Iris pigment epithelial cell (primary cell): Measurements from ENCODE around the gene HNRNPLL.
"Not testable (repeated sequence)": the region's sequence is repeated elsewhere in the genome, so short reads cannot be mapped to it uniquely, and the experiment has no call there.

Experiments
- DNase-seq: peaks from one replicate; pipeline ENCODE4 v3.0.0-alpha.2; 2011; ENCODE audit warnings: low read depth

The HNRNPLL gene

DNA sequence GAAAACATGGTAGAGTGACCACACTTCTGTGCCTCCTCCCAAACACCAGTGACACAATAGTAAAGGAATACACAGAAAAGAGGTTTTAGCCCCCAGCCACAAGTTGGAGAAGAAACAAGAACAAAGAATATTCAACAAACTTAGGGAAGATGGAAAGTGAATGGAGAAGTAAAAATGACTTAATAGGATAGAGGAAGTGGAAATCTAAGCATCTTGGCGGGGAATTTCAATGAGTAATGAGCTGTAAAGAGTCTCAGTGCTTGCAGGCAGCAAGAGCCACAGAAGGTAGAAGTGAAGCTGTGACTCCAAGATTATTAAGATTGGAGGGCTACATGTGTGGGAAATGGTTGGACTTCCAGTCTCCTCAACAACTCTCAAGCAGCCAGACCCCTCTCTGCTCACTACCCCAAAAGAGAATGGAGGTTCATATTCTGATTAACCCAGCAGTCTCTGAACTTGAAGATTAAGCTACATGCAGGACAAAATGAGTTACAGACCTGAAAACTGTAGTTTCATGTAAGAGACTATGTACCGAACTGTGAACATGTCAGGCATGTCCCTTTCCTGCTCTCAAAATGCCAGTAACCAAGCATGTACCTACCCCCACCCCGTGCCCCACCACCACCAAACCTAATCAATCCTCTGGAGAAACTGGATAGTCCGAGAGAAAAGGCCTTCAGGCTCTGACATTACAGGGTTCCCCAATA lies 16.9 kb upstream of the HNRNPLL start:
- peak; percentile 54 for DNase-seq

- DNase-seq: no peak
Measured at GRCh38 chr2:38617301-38617700, 14.6 kb upstream of the HNRNPLL start.

DNA sequence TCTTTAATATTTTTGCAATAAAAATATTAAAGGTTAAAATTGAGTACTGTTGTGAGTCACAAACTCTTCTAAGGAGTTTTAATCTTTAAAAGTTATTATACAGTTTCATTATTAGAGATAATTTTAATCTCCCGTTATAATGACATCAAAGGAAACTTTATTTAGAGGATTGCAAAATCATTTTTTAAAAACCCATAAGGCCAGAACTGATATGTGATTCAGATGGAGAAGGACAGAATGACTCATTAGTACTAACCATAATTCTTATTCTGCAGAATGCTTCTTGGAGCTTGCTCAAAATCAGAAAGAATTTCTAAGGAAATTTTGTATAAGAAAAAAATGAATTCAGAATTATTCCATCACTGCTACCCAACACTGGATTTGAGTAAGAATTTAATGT lies 12.5 kb upstream of the HNRNPLL start:
- peak; percentile 76 for DNase-seq

DNA sequence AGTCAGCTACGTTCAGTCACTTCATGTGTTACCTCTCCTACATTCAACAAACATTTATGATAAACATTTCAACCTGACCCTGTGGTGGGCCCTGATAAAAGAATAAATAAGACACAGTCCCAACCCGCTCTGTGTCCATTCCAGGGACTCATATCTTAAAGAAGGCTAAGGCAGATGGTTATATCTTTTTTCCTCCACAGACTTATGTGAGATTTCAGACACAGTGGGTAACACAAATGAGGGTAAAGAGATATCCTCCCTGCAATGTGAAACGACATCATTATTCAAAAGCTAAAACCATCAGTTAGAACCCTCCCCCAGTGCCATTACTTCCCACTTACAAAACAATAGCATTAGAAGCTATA lies 11.1 kb upstream of the HNRNPLL start:
- DNase-seq: no peak

DNA sequence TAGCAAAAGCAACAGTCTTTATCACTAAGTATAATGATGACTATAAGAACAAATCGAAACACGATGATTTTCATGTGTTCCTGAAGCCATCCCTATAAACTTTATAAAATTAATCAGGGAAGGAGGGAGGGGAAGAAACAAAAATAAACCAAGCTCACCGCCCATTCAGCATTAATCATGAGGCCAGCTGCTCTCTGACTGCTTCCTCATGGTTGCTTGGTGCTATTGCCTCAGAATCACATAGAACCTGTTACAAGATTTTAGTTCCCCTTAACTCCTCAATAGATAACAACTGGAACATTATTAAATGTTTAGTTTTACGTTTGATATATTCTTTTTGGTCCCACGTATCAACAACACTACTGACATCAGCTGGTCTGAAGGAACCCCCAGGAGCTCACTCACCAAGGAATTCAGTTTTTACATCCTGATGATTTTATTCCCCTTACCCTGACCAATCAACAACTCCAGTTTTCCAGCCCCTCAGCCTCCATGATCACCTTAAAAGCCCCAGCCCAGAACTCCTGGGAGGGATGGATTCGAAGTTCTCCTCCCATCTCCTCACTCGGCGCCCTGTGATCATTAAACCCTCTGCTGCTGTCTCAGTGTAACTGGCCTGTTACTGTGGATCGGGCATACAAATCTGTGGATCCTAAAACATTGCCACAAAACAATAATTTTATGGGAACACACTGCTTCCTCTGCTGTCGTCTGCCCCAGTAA lies 10.6 kb upstream of the HNRNPLL start:
- DNase-seq: peak; percentile 47

DNA sequence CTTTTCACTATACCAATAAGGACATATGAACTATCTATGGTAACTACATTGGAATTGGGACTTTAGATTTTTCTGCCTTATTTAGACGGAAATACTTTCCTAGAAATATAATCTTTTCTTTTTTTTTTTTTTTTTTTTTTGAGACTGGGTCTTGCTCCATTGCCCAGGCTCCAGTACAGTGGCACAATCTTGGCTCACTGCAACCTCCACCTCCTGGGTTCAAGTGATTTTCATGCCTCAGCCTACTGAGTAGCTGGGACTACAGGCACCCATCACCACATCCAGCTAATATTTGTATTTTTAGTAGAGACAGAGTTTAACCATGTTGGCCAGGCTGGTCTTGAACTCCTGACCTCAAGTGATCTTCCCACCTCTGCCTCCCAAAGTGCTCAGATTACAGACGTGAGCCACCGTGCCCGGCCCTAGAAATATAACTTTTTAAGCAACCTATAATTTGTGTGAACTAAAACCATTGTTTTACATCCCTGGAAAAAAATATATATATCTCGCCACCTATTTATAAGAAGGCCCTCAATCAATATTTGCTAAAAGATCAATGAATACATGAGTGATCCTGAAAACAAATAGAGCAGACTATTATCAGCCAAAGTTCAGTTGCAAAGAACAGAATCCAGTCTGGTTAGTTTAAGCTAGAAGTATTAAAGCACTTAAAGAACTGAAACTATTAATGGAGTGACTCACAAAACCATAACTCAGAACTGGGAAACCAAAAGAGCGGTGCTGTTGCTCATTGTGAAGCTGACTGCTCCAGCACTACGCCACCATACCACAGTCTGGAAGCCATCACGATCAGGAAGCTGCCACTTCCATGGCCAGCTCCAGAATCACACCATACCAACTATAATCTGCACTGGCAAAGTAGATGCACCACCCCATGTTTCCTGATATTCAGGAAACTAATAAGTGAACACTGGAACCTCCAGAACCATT lies 8.4 kb upstream of the HNRNPLL start:
- peak; percentile 67 for DNase-seq

DNA sequence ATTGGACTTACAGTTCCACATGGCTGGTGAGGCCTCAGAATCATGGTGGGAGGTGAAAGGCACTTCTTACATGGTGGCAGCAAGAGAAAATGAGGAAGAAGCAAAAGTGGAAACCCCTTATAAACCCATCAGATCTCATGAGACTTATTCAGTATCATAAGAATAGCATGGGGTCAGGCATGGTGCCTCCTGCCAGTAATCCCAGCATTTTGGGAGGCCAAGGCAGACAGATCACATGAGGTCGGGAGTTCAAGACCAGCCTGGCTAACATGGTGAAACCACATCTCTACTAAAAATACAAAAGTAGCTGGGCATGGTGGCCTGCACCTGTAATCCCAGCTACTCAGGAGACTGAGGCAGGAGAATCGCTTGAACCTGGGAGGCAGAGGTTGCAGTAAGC lies 6.5 kb upstream of the HNRNPLL start:
- not testable (repeated sequence) for DNase-seq

GRCh38 chr2:38608755-38609154 lies 6.0 kb upstream of the HNRNPLL start:
- DNase-seq: no peak

DNA sequence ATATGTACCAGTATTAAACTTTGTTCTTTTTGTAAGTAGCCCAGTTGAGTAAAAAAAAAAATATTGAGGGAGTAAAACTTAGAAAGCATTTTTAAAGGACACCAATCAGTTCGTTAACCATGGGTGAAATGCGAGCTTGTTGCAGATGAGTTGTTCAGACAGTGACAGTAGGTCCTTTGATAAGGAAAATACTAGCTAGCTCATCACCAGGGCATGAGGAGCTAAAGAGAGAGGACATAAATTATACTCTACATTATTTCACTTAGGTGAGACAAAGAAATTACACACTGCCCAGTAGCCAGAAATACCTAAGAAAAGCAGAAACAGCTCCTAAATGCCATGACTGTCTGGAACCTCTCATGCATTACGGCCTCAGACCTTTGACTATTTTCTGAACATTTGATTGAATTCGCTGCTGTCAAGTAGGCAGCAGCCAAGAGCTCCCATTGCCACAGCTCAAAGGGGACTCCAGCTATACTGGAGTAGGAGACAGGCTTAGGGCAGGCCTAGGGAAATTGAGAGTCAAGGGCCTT lies 2.6 kb upstream of the HNRNPLL start:
- no peak for DNase-seq

DNA sequence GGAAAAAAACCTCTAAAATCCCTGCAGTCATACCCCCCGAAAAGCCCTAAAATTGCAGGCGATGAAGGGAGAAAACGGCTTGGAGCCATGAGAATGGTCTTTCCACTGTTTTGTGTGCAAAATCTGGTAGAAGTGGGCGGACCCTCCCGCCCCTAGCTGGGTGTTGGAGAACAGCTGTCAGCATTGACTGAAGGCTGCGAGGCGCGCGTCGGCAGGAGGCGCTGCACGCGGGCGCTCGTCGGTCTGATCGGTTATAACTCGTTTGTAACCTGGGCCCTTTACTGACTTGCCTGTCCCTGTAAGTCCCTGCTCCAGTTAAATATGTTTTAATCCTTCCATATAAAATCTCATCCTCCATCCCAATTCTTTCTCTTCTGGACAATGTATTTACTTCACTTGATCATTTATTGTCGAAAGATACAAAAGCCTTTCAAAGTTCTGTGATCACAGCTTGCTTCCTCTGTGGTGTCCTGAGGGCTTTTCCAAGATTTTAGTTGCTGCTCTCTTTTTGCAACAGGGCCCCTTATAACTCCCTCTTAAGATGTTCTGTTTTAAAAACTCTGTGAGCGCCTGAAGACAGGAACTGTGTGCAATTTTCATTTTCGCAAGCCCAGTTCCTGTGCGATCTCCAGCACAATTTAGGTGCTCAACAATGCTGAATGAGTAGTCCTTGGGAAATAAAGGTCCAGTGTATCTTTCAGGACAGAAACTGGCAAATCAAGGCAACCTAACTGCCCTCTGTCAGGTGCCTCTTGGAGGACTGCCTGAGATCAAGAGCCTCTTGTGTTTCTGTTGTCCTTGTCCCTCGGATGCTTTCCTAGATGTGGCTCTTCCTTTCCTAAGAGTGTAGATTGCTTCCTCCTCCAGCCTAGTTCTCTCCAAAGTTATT lies 918 bp upstream of the HNRNPLL start:
- DNase-seq: peak; percentile 87

GRCh38 chr2:38602136-38602731 lies 494 bp downstream of the HNRNPLL start:
- peak; percentile 23 for DNase-seq

- DNase-seq: peak; percentile 44
Measured at GRCh38 chr2:38601463-38602135, 1.1 kb downstream of the HNRNPLL start.

DNA sequence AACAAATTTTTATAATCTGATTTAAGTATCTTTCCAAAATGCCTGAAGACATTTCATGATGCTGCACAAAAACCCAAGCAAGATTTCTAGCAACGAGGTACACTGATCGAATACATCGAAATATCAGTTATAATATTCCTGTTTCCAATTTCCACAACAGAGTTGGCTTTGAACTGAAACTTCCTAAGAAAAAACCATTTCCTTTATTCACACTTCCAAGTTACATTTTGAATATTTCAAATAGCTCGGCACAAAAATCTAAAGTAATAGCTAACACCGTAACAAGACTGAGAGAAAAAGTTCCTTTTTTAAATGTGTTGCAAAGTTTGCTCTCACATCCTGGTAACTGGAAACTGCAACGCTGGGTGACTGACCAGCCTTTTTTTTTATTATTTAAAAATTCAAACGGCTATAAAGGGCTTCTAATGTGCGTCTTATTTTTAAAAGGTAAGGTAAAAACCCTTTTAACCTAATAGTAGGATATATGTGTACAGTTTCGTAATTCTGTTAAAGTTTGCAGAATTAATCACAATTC lies 1.7 kb downstream of the HNRNPLL start:
- peak; percentile 29 for DNase-seq

- DNase-seq: peak; percentile 28
Measured at GRCh38 chr2:38600242-38600891, 2.4 kb downstream of the HNRNPLL start.

- peak; percentile 26 for DNase-seq
Measured at GRCh38 chr2:38599706-38600105, 3.0 kb downstream of the HNRNPLL start.

GRCh38 chr2:38598991-38599295 lies 3.8 kb downstream of the HNRNPLL start:
- DNase-seq: peak; percentile 51

- DNase-seq: no peak
Measured at GRCh38 chr2:38598200-38598990, 4.3 kb downstream of the HNRNPLL start.

DNA sequence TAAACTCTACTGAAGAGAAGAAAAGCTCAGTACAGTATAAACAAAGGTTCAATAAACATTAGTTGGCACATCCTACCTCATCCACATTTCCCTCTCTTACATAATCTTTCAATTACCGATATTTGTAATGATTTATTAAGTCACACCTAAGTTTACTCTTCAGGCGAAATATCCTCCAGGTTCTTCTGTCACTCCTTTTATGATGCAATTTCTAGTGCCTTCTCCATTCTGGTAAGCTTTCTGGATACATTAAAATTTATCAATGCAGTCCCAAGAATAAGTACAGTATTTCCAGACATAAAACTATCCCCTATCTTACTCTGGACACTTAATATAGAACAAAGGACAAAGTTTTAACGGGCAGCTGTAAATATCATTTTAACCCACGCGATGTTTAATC lies 5.6 kb downstream of the HNRNPLL start:
- no peak for DNase-seq

- no peak for DNase-seq
Measured at GRCh38 chr2:38596229-38596628, 6.5 kb downstream of the HNRNPLL start.
